GM23338 (cell line): ENCODE results near the gene IER5. TPM values are rescaled to one million over a fixed set of nuclear protein-coding genes. Genes with fewer than 3 reads are reported as not detected.

Experiments
- ATAC-seq: fragments of 200-7000 bp; cut with Tn5 transposase; 3 replicates; pipeline ENCODE4 v1.9.1; 2020
- DNase-seq: peaks from one replicate; pipeline ENCODE4 v3.0.0-alpha.2; 2015; ENCODE audit warnings: low spot score
- H2AFZ ChIP-seq: fragments of 200-600 bp; sonication (generic); 2 replicates; pipeline ENCODE4 v1.8.0; 2016; ENCODE audit warnings: antibody characterized with exemption, mild to moderate bottlenecking, moderate library complexity
- H3F3A ChIP-seq: fragments of 200-600 bp; sonication (generic); replicated peaks from 2 replicates; pipeline ENCODE4 v1.8.0; 2017; ENCODE audit warnings: antibody characterized with exemption, mixed run types, low read depth
- H3K27ac ChIP-seq: fragments of 200-600 bp; sonication (generic); 2 replicates; pipeline ENCODE4 v1.6.1; 2016; ENCODE audit warnings: low read depth
- H3K27me3 ChIP-seq: fragments of 200-600 bp; sonication (generic); 2 replicates; pipeline ENCODE4 v1.8.0; 2016; ENCODE audit warnings: mild to moderate bottlenecking, mixed run types, moderate library complexity; ENCODE audit not compliant: insufficient read depth
- H3K36me3 ChIP-seq: fragments of 200-600 bp; sonication (generic); 2 replicates; pipeline ENCODE4 v1.8.0; 2016; ENCODE audit warnings: mild to moderate bottlenecking; ENCODE audit not compliant: insufficient read depth
- H3K4me1 ChIP-seq: fragments of 200-600 bp; sonication (generic); 2 replicates; pipeline ENCODE4 v1.8.0; 2016; ENCODE audit warnings: mild to moderate bottlenecking, moderate library complexity; ENCODE audit not compliant: insufficient read depth
- H3K4me2 ChIP-seq: fragments of 200-600 bp; sonication (generic); 2 replicates; pipeline ENCODE4 v1.7.1; 2017; ENCODE audit warnings: mixed run types
- H3K4me3 ChIP-seq: fragments of 200-600 bp; sonication (generic); 2 replicates; pipeline ENCODE4 v1.6.1; 2016; ENCODE audit warnings: mixed run types
- H3K79me2 ChIP-seq: fragments of 200-600 bp; sonication (generic); replicated peaks from 2 replicates; pipeline ENCODE4 v1.8.0; 2017; ENCODE audit warnings: mild to moderate bottlenecking; ENCODE audit not compliant: insufficient read depth
- H3K9me2 ChIP-seq: fragments of 200-600 bp; sonication (generic); 2 replicates; pipeline ENCODE4 v1.8.0; 2017; ENCODE audit not compliant: insufficient read depth
- H4K20me1 ChIP-seq: fragments of 200-600 bp; sonication (generic); replicated peaks from 2 replicates; pipeline ENCODE4 v1.8.0; 2017; ENCODE audit warnings: mild to moderate bottlenecking; ENCODE audit not compliant: insufficient read depth
- H3K27ac Mint-ChIP-seq: 2 replicates; pipeline ENCODE4 v1.8.0; 2020; ENCODE audit warnings: inconsistent platforms, mild to moderate bottlenecking, moderate library complexity, mixed read lengths
- H3K27me3 Mint-ChIP-seq: 3 replicates; pipeline ENCODE4 v1.8.0; 2022; ENCODE audit warnings: low read depth, mild to moderate bottlenecking, moderate library complexity, mixed read lengths, inconsistent platforms; ENCODE audit not compliant: insufficient read depth, poor library complexity
- H3K36me3 Mint-ChIP-seq: 3 replicates; pipeline ENCODE4 v1.8.0; 2021; ENCODE audit warnings: low read depth, mild to moderate bottlenecking, inconsistent platforms, moderate library complexity, mixed read lengths
- H3K4me1 Mint-ChIP-seq: 3 replicates; pipeline ENCODE4 v1.8.0; 2020; ENCODE audit warnings: mild to moderate bottlenecking, inconsistent platforms, mixed read lengths
- H3K4me3 Mint-ChIP-seq: 3 replicates; pipeline ENCODE4 v1.8.0; 2021; ENCODE audit warnings: moderate library complexity, mild to moderate bottlenecking, inconsistent platforms, mixed read lengths
- H3K9me3 Mint-ChIP-seq: 3 replicates; pipeline ENCODE4 v1.8.0; 2020; ENCODE audit warnings: moderate library complexity, mild to moderate bottlenecking, inconsistent platforms, mixed read lengths
- CREB1 ChIP-seq: fragments of 250-450 bp; sonication (Bioruptor Pico); IDR thresholded peaks from 2 replicates; pipeline ENCODE4 v1.5.0; 2020; ENCODE audit warnings: low read depth, mild to moderate bottlenecking, moderate library complexity
- CTCF ChIP-seq, 2 experiments: fragments of 200-600 bp in 1 of 2; sonication (generic) in 1 of 2; conservative IDR thresholded peaks; 2 replicates each; pipeline versions ENCODE4 v1.5.1 to v1.6.1; 2016 to 2017; ENCODE audit warnings: antibody characterized with exemption in 2 of 2, low read depth in 2 of 2, mild to moderate bottlenecking in 2 of 2, moderate library complexity in 1 of 2
- EZH2 ChIP-seq: fragments of 200-600 bp; sonication (generic); IDR thresholded peaks from one replicate; pipeline ENCODE4 v1.8.0; 2017; ENCODE audit warnings: antibody characterized with exemption, mild to moderate bottlenecking, low read depth; ENCODE audit not compliant: unreplicated experiment
- EZH2phosphoT487 ChIP-seq: fragments of 200-600 bp; sonication (generic); IDR thresholded peaks from one replicate; pipeline ENCODE4 v1.8.1; 2018; ENCODE audit warnings: antibody characterized with exemption; ENCODE audit not compliant: unreplicated experiment
- JUNB ChIP-seq: IDR thresholded peaks from one replicate; pipeline ENCODE4 v1.6.1; 2016; ENCODE audit warnings: antibody characterized with exemption; ENCODE audit not compliant: unreplicated experiment
- NANOG ChIP-seq: IDR thresholded peaks from 2 replicates; pipeline ENCODE4 v1.6.1; 2016; ENCODE audit warnings: antibody characterized with exemption, borderline replicate concordance
- POLR2AphosphoS5 ChIP-seq: IDR thresholded peaks from 2 replicates; pipeline ENCODE4 v1.6.1; 2016; ENCODE audit warnings: antibody characterized with exemption, low read depth
- REST ChIP-seq: IDR thresholded peaks from one replicate; pipeline ENCODE4 v1.6.1; 2018; ENCODE audit warnings: antibody characterized with exemption; ENCODE audit not compliant: unreplicated experiment
- STAT1 ChIP-seq: IDR thresholded peaks from one replicate; pipeline ENCODE4 v1.6.1; 2016; ENCODE audit warnings: antibody characterized with exemption; ENCODE audit not compliant: unreplicated experiment
- ZNF114 ChIP-seq: fragments of 250-450 bp; sonication (Bioruptor Pico); IDR thresholded peaks from 2 replicates; pipeline ENCODE4 v1.5.0; 2020; ENCODE audit warnings: mild to moderate bottlenecking, moderate library complexity
- ZNF331 ChIP-seq: fragments of 250-450 bp; sonication (Bioruptor Pico); IDR thresholded peaks from 2 replicates; pipeline ENCODE4 v1.5.0; 2020; ENCODE audit warnings: low read depth, mild to moderate bottlenecking, moderate library complexity
- polyA plus RNA-seq: library from polyadenylated mRNA; unstranded; fragments of >200 nt; fragmentation: Nextera tagmentation; extraction: Ambion mirVana; gene quantifications from 2 replicates; pipeline ENCODE4 v1.2.1, GENCODE V29; 2016
- total RNA-seq: library from RNA; depleted of rRNA; stranded (reverse); fragments of >200 nt; shearing (Covaris generic); gene quantifications from 2 replicates; pipeline ENCODE4 v1.2.3, GENCODE V29; 2014
- TF ChIP-seq, protein P1 (sequence below): IDR thresholded peaks from 2 replicates; pipeline ENCODE4 v1.6.1; 2016; ENCODE audit warnings: antibody characterized with exemption
- TF ChIP-seq, protein P2 (sequence below): fragments of 250-450 bp; sonication (Bioruptor Pico); IDR thresholded peaks from 2 replicates; pipeline ENCODE4 v1.5.0; 2020; ENCODE audit warnings: mild to moderate bottlenecking, moderate library complexity

The IER5 gene
- total and polyA plus RNA-seq, 2 experiments from 2014 or later = 3.8 to 9.5 TPM

GRCh38 chr1:181099152-181100014, 10.9 kb downstream of the IER5 start:
- DNase-seq = peak; percentile 41
- peaks cover under 1% of the 10 kb centered on the region; the same call in 2 of the 3 replicates for H3K36me3 Mint-ChIP-seq
- peaks cover 17% of the 10 kb centered on the region; the same call in 1 of the 2 replicates for H3F3A ChIP-seq
- peak overlapping the region; percentile 54 for H3K4me3 ChIP-seq
- no peak overlapping the region for H2AFZ ChIP-seq
- no peaks in the 10 kb centered on the region for H3K79me2 ChIP-seq
- H3K27me3 ChIP-seq = peaks cover 91% of the 10 kb centered on the region
- H4K20me1 ChIP-seq = no peaks in the 10 kb centered on the region; the same call in 1 of the 2 replicates
- no peak overlapping the region for H3K27ac ChIP-seq
- H3K4me3 Mint-ChIP-seq = peak overlapping the region; percentile 36
- peak overlapping the region; percentile 79 for H3K4me2 ChIP-seq
- TF ChIP-seq, protein P1, sequence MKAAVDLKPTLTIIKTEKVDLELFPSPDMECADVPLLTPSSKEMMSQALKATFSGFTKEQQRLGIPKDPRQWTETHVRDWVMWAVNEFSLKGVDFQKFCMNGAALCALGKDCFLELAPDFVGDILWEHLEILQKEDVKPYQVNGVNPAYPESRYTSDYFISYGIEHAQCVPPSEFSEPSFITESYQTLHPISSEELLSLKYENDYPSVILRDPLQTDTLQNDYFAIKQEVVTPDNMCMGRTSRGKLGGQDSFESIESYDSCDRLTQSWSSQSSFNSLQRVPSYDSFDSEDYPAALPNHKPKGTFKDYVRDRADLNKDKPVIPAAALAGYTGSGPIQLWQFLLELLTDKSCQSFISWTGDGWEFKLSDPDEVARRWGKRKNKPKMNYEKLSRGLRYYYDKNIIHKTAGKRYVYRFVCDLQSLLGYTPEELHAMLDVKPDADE = no peak
- no peak for TF ChIP-seq CREB1 (CRISPR knock-in tag)
- TF ChIP-seq JUNB = no peak
- TF ChIP-seq POLR2AphosphoS5 = no peak
- no peak for TF ChIP-seq EZH2phosphoT487
- TF ChIP-seq EZH2 = no peak
- TF ChIP-seq CTCF (conservative IDR thresholded peaks at IDR 0.05; ENCODE audit: low read depth in 2 of 2) = no peak
- no peak for TF ChIP-seq STAT1
- no peak for TF ChIP-seq ZNF331 (CRISPR knock-in tag)
- no peak for TF ChIP-seq NANOG
- TF ChIP-seq, protein P2, sequence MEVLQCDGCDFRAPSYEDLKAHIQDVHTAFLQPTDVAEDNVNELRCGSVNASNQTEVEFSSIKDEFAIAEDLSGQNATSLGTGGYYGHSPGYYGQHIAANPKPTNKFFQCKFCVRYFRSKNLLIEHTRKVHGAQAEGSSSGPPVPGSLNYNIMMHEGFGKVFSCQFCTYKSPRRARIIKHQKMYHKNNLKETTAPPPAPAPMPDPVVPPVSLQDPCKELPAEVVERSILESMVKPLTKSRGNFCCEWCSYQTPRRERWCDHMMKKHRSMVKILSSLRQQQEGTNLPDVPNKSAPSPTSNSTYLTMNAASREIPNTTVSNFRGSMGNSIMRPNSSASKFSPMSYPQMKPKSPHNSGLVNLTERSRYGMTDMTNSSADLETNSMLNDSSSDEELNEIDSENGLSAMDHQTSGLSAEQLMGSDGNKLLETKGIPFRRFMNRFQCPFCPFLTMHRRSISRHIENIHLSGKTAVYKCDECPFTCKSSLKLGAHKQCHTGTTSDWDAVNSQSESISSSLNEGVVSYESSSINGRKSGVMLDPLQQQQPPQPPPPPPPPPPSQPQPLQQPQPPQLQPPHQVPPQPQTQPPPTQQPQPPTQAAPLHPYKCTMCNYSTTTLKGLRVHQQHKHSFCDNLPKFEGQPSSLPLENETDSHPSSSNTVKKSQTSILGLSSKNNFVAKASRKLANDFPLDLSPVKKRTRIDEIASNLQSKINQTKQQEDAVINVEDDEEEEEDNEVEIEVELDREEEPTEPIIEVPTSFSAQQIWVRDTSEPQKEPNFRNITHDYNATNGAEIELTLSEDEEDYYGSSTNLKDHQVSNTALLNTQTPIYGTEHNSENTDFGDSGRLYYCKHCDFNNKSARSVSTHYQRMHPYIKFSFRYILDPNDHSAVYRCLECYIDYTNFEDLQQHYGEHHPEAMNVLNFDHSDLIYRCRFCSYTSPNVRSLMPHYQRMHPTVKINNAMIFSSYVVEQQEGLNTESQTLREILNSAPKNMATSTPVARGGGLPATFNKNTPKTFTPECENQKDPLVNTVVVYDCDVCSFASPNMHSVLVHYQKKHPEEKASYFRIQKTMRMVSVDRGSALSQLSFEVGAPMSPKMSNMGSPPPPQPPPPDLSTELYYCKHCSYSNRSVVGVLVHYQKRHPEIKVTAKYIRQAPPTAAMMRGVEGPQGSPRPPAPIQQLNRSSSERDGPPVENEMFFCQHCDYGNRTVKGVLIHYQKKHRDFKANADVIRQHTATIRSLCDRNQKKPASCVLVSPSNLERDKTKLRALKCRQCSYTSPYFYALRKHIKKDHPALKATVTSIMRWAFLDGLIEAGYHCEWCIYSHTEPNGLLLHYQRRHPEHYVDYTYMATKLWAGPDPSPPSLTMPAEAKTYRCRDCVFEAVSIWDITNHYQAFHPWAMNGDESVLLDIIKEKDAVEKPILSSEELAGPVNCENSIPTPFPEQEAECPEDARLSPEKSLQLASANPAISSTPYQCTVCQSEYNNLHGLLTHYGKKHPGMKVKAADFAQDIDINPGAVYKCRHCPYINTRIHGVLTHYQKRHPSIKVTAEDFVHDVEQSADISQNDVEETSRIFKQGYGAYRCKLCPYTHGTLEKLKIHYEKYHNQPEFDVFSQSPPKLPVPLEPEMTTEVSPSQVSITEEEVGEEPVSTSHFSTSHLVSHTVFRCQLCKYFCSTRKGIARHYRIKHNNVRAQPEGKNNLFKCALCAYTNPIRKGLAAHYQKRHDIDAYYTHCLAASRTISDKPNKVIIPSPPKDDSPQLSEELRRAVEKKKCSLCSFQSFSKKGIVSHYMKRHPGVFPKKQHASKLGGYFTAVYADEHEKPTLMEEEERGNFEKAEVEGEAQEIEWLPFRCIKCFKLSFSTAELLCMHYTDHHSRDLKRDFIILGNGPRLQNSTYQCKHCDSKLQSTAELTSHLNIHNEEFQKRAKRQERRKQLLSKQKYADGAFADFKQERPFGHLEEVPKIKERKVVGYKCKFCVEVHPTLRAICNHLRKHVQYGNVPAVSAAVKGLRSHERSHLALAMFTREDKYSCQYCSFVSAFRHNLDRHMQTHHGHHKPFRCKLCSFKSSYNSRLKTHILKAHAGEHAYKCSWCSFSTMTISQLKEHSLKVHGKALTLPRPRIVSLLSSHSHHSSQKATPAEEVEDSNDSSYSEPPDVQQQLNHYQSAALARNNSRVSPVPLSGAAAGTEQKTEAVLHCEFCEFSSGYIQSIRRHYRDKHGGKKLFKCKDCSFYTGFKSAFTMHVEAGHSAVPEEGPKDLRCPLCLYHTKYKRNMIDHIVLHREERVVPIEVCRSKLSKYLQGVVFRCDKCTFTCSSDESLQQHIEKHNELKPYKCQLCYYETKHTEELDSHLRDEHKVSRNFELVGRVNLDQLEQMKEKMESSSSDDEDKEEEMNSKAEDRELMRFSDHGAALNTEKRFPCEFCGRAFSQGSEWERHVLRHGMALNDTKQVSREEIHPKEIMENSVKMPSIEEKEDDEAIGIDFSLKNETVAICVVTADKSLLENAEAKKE = no peak
- TF ChIP-seq REST = no peak
- no peak for TF ChIP-seq ZNF114 (CRISPR knock-in tag)
- H3K4me1 Mint-ChIP-seq = peaks cover 92% of the 10 kb centered on the region
- no peaks in the 10 kb centered on the region; the same call in 2 of the 3 replicates for H3K9me3 Mint-ChIP-seq
- no peaks in the 10 kb centered on the region for H3K36me3 ChIP-seq
- H3K9me2 ChIP-seq = no peaks in the 10 kb centered on the region
- no peak for ATAC-seq
- peaks cover 34% of the 10 kb centered on the region for H3K27me3 Mint-ChIP-seq
- H3K27ac Mint-ChIP-seq = no peak overlapping the region
- H3K4me1 ChIP-seq = peaks cover 87% of the 10 kb centered on the region
